NOMO-1 treated with DMSO at 0.1 percent for 48 hours (cell line): Measurements from ENCODE around the gene LRRC23.
"Not testable (repeated sequence)": the region's sequence is repeated elsewhere in the genome, so short reads cannot be mapped to it uniquely, and the experiment has no call there.

ENCODE experiments used
- DNase-seq: peaks from one replicate; lab custom pipeline; 2025; ENCODE audit not compliant: unreplicated experiment; lab: John Stamatoyannopoulos, UW

Gene LRRC23

DNA sequence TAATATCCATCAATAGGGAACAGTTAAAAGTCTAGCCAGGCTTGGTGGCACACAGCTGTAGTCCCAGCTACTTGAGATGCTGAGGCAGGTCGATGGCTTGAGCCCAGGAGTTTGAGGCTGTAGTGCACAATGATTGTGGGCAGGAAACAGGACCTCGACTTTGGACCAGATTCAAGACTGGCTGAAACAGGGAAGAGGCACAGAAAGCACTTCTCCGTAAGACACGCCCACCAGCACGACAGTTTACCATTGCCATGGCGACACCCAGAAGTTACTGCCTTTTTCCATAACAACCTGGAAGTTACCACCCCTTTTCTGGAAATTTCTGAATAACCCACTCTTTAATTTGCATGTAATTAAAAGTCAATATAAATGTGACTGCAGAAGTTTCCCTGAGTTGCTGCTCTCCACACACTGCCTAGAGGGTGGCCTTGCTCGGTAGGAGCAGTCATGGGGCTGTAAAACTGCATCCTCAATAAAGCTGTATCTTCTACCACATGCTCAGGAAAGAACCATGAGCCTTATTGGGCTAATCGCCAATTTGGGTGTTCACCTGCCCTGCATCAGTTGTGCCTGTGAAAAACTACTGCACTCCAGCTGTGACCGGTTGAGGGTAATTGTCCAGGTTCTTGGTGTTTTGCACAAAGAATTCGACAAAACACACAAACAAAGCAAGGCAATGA, 4.6 kb upstream of the LRRC23 start:
- peak; percentile 59 for DNase-seq

GRCh38 chr12:6902448-6902847, 2.2 kb upstream of the LRRC23 start:
- DNase-seq = no peak

GRCh38 chr12:6903722-6904121, 900 bp upstream of the LRRC23 start:
- peak; percentile 9 for DNase-seq

GRCh38 chr12:6905414-6906040, 905 bp downstream of the LRRC23 start:
- no peak for DNase-seq

- DNase-seq = not testable (repeated sequence)
Observed at GRCh38 chr12:6908141-6908540, 3.5 kb downstream of the LRRC23 start.

DNA sequence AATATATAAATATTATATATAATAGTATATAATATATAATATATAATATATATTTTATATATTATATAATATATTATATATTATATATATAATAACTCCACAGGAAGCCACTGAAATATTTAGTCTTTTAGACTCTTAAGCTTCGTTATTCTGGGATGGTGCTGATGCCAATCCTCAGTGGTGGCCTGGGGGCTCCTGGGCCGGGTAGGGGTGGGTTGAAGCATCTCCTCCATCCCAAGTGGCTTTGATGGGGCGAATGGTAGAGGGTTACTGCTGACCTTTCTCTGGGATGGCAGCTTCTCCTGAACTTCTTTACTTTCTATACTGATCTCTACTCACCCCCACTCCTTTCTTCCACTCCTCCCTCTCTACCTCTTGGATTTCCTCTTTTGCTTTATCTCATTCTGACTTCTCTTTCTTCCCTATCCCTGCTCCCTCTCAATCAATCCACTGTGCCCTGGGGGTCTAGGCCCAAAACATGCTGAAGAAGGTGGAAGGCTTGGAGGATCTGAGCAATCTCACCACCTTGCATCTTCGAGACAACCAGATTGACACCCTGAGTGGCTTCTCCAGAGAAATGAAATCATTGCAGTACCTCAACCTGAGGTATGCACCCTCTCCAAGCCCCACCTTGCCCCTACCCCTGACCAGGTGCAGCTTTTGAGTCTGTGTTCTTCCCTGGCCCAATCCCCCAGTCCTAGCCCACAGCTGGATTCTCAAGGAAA, 5.0 kb downstream of the LRRC23 start:
- DNase-seq = peak; percentile 21

- no peak for DNase-seq
Observed at GRCh38 chr12:6912164-6912935, 7.7 kb downstream of the LRRC23 start.

DNA sequence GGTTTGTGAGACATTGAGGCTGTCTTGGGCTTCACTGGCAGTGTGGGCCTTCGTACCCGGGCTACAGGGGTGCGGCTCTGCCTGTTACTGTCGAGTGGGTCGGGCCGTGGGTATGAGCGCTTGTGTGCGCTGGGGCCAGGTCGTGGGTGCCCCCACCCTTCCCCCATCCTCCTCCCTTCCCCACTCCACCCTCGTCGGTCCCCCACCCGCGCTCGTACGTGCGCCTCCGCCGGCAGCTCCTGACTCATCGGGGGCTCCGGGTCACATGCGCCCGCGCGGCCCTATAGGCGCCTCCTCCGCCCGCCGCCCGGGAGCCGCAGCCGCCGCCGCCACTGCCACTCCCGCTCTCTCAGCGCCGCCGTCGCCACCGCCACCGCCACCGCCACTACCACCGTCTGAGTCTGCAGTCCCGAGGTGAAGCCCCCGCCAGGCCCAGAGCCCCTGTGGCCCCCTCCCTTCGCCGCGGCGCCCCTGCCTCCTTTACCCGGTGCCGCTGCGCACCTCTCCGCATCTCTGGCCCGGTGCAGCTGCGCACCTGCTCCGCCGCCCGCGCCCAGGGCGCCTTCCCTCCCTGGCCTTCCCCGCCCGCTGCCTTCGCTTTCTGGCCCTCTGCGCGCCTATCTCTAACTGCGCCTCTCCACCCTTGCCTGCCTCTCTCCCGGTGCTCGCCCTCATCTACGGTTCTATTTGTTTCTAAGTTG, 9.8 kb downstream of the LRRC23 start, which contains the start of gene ENO2:
TSS of gene ENO2 (plus strand) at position 335 of the 701 bp plus-strand sequence. CDS start 1,253 bp downstream, outside the sequence.
- peak; percentile 51 for DNase-seq

- DNase-seq = no peak
Observed at GRCh38 chr12:6914947-6915788, 10.5 kb downstream of the LRRC23 start.

DNA sequence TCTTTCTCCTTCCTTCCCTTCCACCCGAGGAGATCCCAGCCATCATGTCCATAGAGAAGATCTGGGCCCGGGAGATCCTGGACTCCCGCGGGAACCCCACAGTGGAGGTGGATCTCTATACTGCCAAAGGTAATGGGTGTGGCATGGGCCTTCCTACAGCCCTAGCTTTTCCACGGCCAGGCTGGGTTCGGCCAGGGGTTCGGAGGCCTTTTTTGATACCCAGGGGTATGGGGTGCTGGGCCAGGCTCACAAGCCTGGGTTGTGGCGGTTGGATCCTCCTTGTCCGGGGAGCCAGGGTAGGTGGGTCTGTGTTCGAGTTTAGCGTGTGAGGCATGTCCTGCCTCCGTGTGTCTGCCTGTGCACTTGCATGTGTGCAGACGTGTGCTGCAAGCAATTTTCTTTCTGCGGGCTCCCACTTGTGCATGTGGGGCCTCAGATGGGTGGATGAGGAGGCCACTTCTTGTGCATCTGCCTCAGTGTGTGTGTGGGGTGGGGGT, 11.2 kb downstream of the LRRC23 start:
- no peak for DNase-seq

GRCh38 chr12:6916426-6917200, 12.0 kb downstream of the LRRC23 start:
- DNase-seq = no peak

- DNase-seq = no peak
Observed at GRCh38 chr12:6917491-6918231, 13.0 kb downstream of the LRRC23 start.

GRCh38 chr12:6919588-6919987, 15.0 kb downstream of the LRRC23 start:
- no peak for DNase-seq

- no peak for DNase-seq
Observed at GRCh38 chr12:6921539-6921938, 16.9 kb downstream of the LRRC23 start.

DNA sequence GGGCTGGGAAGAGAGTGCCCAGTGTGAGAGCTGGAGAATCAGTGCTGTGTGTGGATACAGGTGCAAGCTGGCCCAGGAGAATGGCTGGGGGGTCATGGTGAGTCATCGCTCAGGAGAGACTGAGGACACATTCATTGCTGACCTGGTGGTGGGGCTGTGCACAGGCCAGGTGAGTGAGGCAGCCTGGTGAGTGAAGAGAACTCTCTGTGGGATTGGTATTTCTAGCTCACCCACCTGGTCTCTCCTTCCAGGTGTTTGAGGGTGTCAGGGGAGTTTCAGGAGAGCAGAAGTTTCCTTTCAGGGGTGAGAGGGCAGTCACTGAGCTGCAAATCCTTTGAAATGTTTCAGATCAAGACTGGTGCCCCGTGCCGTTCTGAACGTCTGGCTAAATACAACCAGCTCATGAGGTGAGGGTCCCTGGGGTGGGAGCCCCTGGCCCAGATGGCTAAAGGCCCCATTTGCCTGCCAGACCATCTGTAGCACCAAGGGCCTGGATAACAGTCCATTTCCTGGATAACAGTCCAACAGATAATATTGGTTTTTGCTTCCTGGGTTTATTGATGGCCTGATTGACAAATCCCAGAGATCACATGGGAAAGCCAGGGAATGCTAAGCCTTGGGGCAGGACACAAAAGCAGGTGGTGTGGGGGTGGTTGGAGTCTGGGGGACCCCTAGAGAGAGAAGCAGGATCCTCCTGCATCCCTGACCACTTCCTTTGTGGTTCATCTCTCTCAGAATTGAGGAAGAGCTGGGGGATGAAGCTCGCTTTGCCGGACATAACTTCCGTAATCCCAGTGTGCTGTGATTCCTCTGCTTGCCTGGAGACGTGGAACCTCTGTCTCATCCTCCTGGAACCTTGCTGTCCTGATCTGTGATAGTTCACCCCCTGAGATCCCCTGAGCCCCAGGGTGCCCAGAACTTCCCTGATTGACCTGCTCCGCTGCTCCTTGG, 17.6 kb downstream of the LRRC23 start:
- no peak for DNase-seq

DNA sequence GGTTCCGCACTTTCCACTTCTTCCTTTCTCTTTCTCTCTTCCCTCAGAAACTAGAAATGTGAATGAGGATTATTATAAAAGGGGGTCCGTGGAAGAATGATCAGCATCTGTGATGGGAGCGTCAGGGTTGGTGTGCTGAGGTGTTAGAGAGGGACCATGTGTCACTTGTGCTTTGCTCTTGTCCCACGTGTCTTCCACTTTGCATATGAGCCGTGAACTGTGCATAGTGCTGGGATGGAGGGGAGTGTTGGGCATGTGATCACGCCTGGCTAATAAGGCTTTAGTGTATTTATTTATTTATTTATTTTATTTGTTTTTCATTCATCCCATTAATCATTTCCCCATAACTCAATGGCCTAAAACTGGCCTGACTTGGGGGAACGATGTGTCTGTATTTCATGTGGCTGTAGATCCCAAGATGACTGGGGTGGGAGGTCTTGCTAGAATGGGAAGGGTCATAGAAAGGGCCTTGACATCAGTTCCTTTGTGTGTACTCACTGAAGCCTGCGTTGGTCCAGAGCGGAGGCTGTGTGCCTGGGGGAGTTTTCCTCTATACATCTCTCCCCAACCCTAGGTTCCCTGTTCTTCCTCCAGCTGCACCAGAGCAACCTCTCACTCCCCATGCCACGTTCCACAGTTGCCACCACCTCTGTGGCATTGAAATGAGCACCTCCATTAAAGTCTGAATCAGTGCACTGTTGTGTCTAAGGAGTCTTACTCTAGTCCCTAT, 18.5 kb downstream of the LRRC23 start:
- no peak for DNase-seq
